GM21515 (cell line): ENCODE results near the gene CD247.

Source experiments
- ATAC-seq: cut with Tn5 transposase; IDR thresholded peaks from one replicate; pipeline ENCODE4 v1.9.1; 2021; ENCODE audit not compliant: unreplicated experiment

Gene CD247

GRCh38 chr1:167489571-167490340 lies 28.6 kb downstream of the CD247 start:
- ATAC-seq, result no peak

- no peak for ATAC-seq
Observed at GRCh38 chr1:167488786-167489185, 29.5 kb downstream of the CD247 start.

GRCh38 chr1:167487614-167488013 lies 30.7 kb downstream of the CD247 start:
- no peak for ATAC-seq

GRCh38 chr1:167486090-167486824 lies 32.1 kb downstream of the CD247 start:
- no peak for ATAC-seq

- ATAC-seq, result no peak
Observed at GRCh38 chr1:167484726-167485502, 33.4 kb downstream of the CD247 start.

GRCh38 chr1:167483790-167484189 lies 34.5 kb downstream of the CD247 start:
- ATAC-seq, result no peak

- ATAC-seq, result no peak
Observed at GRCh38 chr1:167482184-167482583, 36.1 kb downstream of the CD247 start.

GRCh38 chr1:167479331-167479979 lies 38.9 kb downstream of the CD247 start:
- ATAC-seq, result no peak

- no peak for ATAC-seq
Observed at GRCh38 chr1:167477986-167478385, 40.3 kb downstream of the CD247 start.

GRCh38 chr1:167476061-167476460 lies 42.3 kb downstream of the CD247 start:
- ATAC-seq, result no peak

GRCh38 chr1:167474191-167474641 lies 44.1 kb downstream of the CD247 start:
- no peak for ATAC-seq

GRCh38 chr1:167473761-167474160 lies 44.6 kb downstream of the CD247 start:
- no peak for ATAC-seq

- ATAC-seq, result no peak
Observed at GRCh38 chr1:167472752-167473521, 45.4 kb downstream of the CD247 start.

- no peak for ATAC-seq
Observed at GRCh38 chr1:167471568-167471967, 46.8 kb downstream of the CD247 start.

- ATAC-seq, result no peak
Observed at GRCh38 chr1:167469280-167469965, 48.9 kb downstream of the CD247 start.

GRCh38 chr1:167467752-167468151 lies 50.6 kb downstream of the CD247 start:
- ATAC-seq, result no peak

GRCh38 chr1:167467126-167467710 lies 51.1 kb downstream of the CD247 start:
- ATAC-seq, result no peak

GRCh38 chr1:167465743-167466142 lies 52.6 kb downstream of the CD247 start:
- no peak for ATAC-seq

GRCh38 chr1:167465018-167465417 lies 53.3 kb downstream of the CD247 start:
- ATAC-seq, result no peak
